ENCODE results near the gene SMTNL2. TPM values are rescaled to one million over a fixed set of nuclear protein-coding genes. Genes with fewer than 3 reads are reported as not detected.

SMTNL2 gene
- total and polyA plus RNA-seq, 2 donors (not counting 1 experiment from before 2014, with no cell fraction given), result 0.17 to 0.99 TPM

DNA sequence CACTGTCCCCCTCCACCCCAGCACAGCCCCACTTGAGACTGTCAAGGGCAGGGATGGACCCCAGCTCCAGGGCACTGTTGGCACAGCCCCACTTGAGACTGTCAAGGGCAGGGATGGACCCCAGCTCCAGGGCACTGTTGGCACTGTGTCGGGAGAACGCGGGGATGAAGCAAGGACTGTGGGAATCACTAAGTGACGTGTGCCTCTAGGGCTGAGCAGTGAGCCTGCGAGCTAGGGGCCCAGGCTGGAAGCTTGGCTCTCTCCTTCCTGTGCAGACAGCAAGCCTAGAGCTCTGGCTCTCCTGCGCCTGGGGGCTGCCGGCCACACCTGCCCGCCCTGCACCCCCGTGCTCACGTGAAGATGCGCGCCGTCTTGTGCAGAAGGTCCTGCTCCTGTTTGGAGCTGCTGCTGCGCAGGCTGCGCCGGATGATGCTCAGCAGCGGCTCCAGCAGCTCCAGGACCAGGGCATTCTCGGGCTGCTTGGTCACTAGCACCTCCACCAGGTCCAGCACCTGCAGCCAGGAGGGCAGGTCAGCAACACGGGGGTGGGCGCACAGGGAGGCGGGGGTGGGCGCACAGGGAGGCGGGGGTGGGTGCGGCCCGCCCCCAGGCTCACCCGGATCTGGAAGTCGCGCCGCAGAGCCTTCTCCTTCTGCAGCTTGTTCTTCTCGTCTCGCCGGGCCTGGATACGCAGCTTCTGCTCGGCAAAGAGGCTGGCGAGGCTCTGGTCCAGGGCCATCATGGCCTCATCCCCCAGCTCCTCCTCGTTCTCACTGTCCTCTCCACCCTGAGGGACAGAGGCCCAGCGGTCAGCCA is 40.0 kb upstream of the SMTNL2 start:
- Histone ChIP-seq H3K4me2 (ENCODE audit: extremely low read depth, insufficient read depth, low read length) (no peak overlapping the region), H2AFZ (ENCODE audit: low read length) (no peak overlapping the region)

DNA sequence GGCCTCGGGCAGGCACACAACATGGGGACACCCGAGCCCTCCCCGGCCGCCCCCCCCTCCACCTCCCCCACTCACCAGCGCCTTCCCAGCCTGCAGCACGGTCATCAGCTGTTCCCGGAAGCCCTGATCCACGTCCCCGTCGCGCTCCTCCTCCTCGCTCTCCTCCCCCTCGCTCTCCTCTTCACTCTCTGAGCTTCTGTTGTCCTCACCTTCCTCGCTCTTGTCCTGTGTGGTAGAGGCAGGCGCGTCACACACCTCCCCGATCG is 39.4 kb upstream of the SMTNL2 start:
- TF ChIP-seq EZH2 (IDR thresholded peaks at IDR 0.05; ENCODE audit: low read length, missing control alignments), result no peak
- TF ChIP-seq, protein P1, sequence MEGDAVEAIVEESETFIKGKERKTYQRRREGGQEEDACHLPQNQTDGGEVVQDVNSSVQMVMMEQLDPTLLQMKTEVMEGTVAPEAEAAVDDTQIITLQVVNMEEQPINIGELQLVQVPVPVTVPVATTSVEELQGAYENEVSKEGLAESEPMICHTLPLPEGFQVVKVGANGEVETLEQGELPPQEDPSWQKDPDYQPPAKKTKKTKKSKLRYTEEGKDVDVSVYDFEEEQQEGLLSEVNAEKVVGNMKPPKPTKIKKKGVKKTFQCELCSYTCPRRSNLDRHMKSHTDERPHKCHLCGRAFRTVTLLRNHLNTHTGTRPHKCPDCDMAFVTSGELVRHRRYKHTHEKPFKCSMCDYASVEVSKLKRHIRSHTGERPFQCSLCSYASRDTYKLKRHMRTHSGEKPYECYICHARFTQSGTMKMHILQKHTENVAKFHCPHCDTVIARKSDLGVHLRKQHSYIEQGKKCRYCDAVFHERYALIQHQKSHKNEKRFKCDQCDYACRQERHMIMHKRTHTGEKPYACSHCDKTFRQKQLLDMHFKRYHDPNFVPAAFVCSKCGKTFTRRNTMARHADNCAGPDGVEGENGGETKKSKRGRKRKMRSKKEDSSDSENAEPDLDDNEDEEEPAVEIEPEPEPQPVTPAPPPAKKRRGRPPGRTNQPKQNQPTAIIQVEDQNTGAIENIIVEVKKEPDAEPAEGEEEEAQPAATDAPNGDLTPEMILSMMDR (conservative IDR thresholded peaks at IDR 0.05 in 1 of 2, IDR thresholded peaks at IDR 0.05 in 1 of 2; ENCODE audit: low read depth in 1 of 2, low read length in 2 of 2), result no peak
- no peaks in the 10 kb centered on the region for H3K79me2 ChIP-seq (ENCODE audit: control insufficient read depth, insufficient read depth, low read length)
- H2AFZ ChIP-seq (ENCODE audit: low read length), result no peak overlapping the region
- no peaks in the 10 kb centered on the region for H3K27me3 ChIP-seq (ENCODE audit: control insufficient read depth, insufficient read depth, low read length)
- H3K27ac ChIP-seq (ENCODE audit: insufficient read depth, low read length), result no peak overlapping the region
- H3K9ac ChIP-seq (ENCODE audit: insufficient read depth, low read length), result no peak overlapping the region
- H3K4me2 ChIP-seq (ENCODE audit: extremely low read depth, insufficient read depth, low read length), result no peak overlapping the region
- no peaks in the 10 kb centered on the region for H4K20me1 ChIP-seq (ENCODE audit: control insufficient read depth, extremely low read depth, insufficient read depth, low read length)
- no peaks in the 10 kb centered on the region for H3K4me1 ChIP-seq (ENCODE audit: control insufficient read depth, extremely low read depth, insufficient read depth, low read length)
- H3K36me3 ChIP-seq (ENCODE audit: control insufficient read depth, insufficient read depth, low read length), result peaks cover 28% of the 10 kb centered on the region
- DNase-seq (ENCODE audit: low read depth in 2 of 2), result no peak
- no peaks in the 10 kb centered on the region for H3K9me3 ChIP-seq (ENCODE audit: control insufficient read depth, insufficient read depth, low read depth, low read length)
- no peak overlapping the region for H3K4me3 ChIP-seq (replicated peaks in 1 of 4; ENCODE audit: control extremely low read depth in 1 of 4, insufficient read depth in 1 of 4, low read depth in 3 of 4, low read length in 4 of 4)

More for the DNA sequence above, 40.0 kb upstream of the SMTNL2 start:
- H3K27me3 ChIP-seq (ENCODE audit: control insufficient read depth, insufficient read depth, low read length), result no peaks in the 10 kb centered on the region
- no peak for DNase-seq (ENCODE audit: low read depth in 2 of 2)
- TF ChIP-seq EZH2 (IDR thresholded peaks at IDR 0.05; ENCODE audit: low read length, missing control alignments), result no peak
- TF ChIP-seq, protein P1 (conservative IDR thresholded peaks at IDR 0.05 in 1 of 2, IDR thresholded peaks at IDR 0.05 in 1 of 2; ENCODE audit: low read depth in 1 of 2, low read length in 2 of 2), result no peak
- no peaks in the 10 kb centered on the region for H3K9me3 ChIP-seq (ENCODE audit: control insufficient read depth, insufficient read depth, low read depth, low read length)
- no peak overlapping the region for H3K27ac ChIP-seq (ENCODE audit: insufficient read depth, low read length)
- no peaks in the 10 kb centered on the region for H3K4me1 ChIP-seq (ENCODE audit: control insufficient read depth, extremely low read depth, insufficient read depth, low read length)
- H3K36me3 ChIP-seq (ENCODE audit: control insufficient read depth, insufficient read depth, low read length), result peaks cover 28% of the 10 kb centered on the region
- no peaks in the 10 kb centered on the region for H3K79me2 ChIP-seq (ENCODE audit: control insufficient read depth, insufficient read depth, low read length)
- no peak overlapping the region for H3K9ac ChIP-seq (ENCODE audit: insufficient read depth, low read length)
- H4K20me1 ChIP-seq (ENCODE audit: control insufficient read depth, extremely low read depth, insufficient read depth, low read length), result no peaks in the 10 kb centered on the region
- no peak overlapping the region for H3K4me3 ChIP-seq (replicated peaks in 1 of 4; ENCODE audit: control extremely low read depth in 1 of 4, insufficient read depth in 1 of 4, low read depth in 3 of 4, low read length in 4 of 4)

DNA sequence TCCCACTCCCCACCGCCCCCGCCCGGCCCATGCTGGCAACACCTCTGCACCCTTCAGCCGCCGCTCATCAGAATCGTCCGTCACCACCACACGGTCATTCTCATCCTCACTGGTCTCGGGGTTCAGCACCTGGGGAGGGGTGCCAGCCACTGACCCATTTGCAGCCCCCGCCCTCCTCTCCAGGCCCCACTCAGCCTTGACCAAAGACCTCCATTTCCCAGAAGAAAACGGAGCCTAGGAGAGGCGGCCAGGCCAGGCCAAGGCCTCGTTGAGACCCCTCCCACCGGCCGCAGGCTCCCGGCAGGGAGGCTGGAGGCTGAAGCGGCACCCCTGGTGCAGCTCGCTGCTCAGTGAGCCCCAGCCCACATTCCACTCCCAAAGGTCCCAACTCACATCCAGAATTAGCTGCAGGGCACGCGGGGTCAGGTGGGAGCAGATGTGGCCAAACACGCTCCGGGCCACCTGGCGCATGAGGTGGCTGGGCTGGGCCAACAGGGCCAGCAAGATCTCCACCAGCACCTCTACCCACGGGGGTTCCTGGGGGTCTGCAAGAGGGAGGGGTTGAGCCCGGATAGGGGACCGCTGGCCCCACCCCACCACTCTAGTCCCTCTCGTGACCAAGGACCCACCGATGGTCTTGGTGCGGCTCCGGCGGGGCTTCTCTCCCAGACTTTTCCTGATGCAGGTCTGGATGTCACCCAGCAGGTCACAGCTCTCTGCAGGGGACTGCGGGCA is 38.9 kb upstream of the SMTNL2 start:
- Histone ChIP-seq H4K20me1 (ENCODE audit: control insufficient read depth, extremely low read depth, insufficient read depth, low read length) (no peaks in the 10 kb centered on the region), H2AFZ (ENCODE audit: low read length) (no peak overlapping the region), H3K79me2 (ENCODE audit: control insufficient read depth, insufficient read depth, low read length) (no peaks in the 10 kb centered on the region), H3K36me3 (ENCODE audit: control insufficient read depth, insufficient read depth, low read length) (peaks cover 28% of the 10 kb centered on the region), H3K4me3 (replicated peaks in 1 of 4; ENCODE audit: control extremely low read depth in 1 of 4, insufficient read depth in 1 of 4, low read depth in 3 of 4, low read length in 4 of 4) (no peak overlapping the region), H3K9me3 (ENCODE audit: control insufficient read depth, insufficient read depth, low read depth, low read length) (no peaks in the 10 kb centered on the region), H3K27ac (ENCODE audit: insufficient read depth, low read length) (no peak overlapping the region), H3K9ac (ENCODE audit: insufficient read depth, low read length) (no peak overlapping the region), H3K4me1 (ENCODE audit: control insufficient read depth, extremely low read depth, insufficient read depth, low read length) (no peaks in the 10 kb centered on the region), H3K4me2 (ENCODE audit: extremely low read depth, insufficient read depth, low read length) (no peak overlapping the region), H3K27me3 (ENCODE audit: control insufficient read depth, insufficient read depth, low read length) (no peaks in the 10 kb centered on the region)
- DNase-seq (ENCODE audit: low read depth in 2 of 2), result no peak
- TF ChIP-seq EZH2 (IDR thresholded peaks at IDR 0.05; ENCODE audit: low read length, missing control alignments), result no peak
- TF ChIP-seq, protein P1 (conservative IDR thresholded peaks at IDR 0.05 in 1 of 2, IDR thresholded peaks at IDR 0.05 in 1 of 2; ENCODE audit: low read depth in 1 of 2, low read length in 2 of 2), result no peak
